Effector memory CD4-positive, alpha-beta T cell (primary cell): ENCODE measurements around the gene C10orf120.

Experiments
- DNase-seq, 3 donors: peaks; one replicate each; pipeline ENCODE4 v3.0.0-alpha.2; 2020
- H3K27ac ChIP-seq: 2 replicates; pipeline ENCODE4 v1.7.0; 2013; ENCODE audit warnings: mild to moderate bottlenecking, low read length, moderate library complexity; ENCODE audit not compliant: insufficient read depth, poor library complexity, severe bottlenecking
- H3K27me3 ChIP-seq: replicated peaks from 2 replicates; pipeline ENCODE4 v1.7.0; 2013; ENCODE audit warnings: mild to moderate bottlenecking, low read length; ENCODE audit not compliant: insufficient read depth, control insufficient read depth, poor library complexity, severe bottlenecking
- H3K36me3 ChIP-seq: 2 replicates; pipeline ENCODE4 v1.7.0; 2013; ENCODE audit warnings: mild to moderate bottlenecking, low read length, moderate library complexity; ENCODE audit not compliant: control insufficient read depth, insufficient read depth
- H3K4me1 ChIP-seq: 2 replicates; pipeline ENCODE4 v1.7.0; 2013; ENCODE audit warnings: low read length, mild to moderate bottlenecking; ENCODE audit not compliant: control insufficient read depth, insufficient read depth, poor library complexity, severe bottlenecking
- H3K4me3 ChIP-seq: 2 replicates; pipeline ENCODE4 v1.7.0; 2013; ENCODE audit warnings: low read length, low read depth, mild to moderate bottlenecking; ENCODE audit not compliant: insufficient read depth, poor library complexity, severe bottlenecking
- H3K9me3 ChIP-seq: 2 replicates; pipeline ENCODE4 v1.7.0; 2013; ENCODE audit warnings: mild to moderate bottlenecking, low read length, moderate library complexity; ENCODE audit not compliant: control insufficient read depth
- total RNA-seq, 3 donors: gene quantifications; one replicate each; lab custom pipeline; 2026; lab: John Stamatoyannopoulos, UW

The C10orf120 gene
- 0 reads per million in 3 donors for total RNA-seq

DNA sequence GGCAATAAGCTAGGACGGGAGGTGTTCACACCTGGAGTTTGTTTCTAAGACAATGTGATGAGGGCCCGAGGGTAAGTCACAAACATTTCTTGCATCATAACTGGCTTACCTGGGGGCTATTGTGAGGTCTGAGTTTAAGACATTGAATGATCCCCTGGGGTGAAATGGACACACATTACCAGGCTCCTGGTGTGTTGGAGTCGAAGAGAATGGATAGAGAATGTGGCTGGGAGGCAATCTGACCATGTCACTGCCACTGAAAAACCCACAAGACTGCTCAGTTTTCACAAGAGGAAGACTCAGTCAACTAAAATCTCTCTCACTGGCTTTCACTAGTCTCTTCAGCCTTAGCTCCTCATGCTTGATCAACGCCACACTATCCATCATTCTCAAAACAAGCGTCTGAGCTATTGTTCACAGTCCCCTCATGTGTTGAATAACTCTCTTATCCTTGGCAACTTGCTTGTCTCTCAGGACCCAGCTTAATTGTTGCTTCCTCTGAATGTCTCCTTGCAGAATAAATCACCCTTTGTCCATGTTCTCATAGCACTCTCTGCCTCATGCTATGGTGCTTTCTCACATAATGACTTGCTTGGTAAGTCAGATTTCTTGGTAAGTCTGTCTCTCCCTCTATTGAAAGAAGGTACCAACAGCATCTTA, at the start of gene C10orf120:
C10orf120 (minus strand) TSS at position 51 of the 660 bp plus-strand sequence. CDS start 56 bp downstream, outside the sequence.
- no peak for DNase-seq
- no peaks in the 10 kb centered on the region for H3K4me1 ChIP-seq
- H3K27ac ChIP-seq, result no peak within 1 kb of the TSS
- no peaks in the 10 kb centered on the region for H3K36me3 ChIP-seq
- no peaks in the 10 kb centered on the region for H3K9me3 ChIP-seq
- no peak within 1 kb of the TSS for H3K4me3 ChIP-seq
- no peaks in the 10 kb centered on the region for H3K27me3 ChIP-seq

DNA sequence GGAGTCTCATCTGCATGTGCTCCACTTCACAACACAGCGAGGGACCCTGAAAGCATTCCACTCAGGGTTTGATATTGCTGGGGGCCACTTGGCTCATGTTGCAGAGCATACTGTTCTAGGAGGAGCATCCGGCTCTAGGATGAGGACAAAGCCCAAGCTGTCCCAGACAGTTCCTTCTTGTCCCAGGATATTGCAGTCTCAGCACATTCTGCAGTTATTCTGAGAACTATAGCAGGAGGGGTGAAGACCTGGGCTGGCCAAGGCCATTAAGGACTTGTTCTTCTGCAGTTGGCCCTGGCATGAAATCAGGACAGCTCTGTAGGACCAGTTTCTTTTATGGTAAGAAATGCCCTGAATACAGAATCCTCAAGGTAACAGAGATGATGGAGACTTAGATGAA, 48.9 kb upstream of the C10orf120 start:
- no peaks in the 10 kb centered on the region for H3K4me1 ChIP-seq
- DNase-seq, result no peak
- H3K4me3 ChIP-seq, result no peak overlapping the region
- no peak overlapping the region for H3K27ac ChIP-seq
- no peaks in the 10 kb centered on the region for H3K9me3 ChIP-seq
- no peaks in the 10 kb centered on the region for H3K27me3 ChIP-seq
- H3K36me3 ChIP-seq, result no peaks in the 10 kb centered on the region

DNA sequence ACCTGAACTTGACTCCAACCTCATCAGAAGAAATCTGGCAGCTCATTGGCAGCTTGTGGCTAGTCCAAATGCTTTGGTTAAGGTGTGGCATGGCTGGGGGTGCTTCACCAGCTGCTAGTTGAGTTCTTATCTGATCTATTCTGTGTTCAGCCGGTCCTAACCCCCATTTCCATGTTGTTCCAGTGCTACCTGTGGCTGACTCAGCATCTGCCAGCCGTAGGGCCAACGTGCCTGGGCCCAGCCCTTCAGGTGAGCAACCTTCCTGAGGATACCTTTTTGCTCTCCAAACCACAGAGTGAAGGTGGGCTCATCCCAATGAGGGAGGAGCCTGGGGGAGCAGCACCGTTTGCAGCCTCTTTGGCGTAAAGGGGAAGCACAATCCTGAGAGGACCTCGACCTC, 46.8 kb upstream of the C10orf120 start:
- no peak for DNase-seq
- Histone ChIP-seq H3K27me3 (no peaks in the 10 kb centered on the region), H3K9me3 (no peaks in the 10 kb centered on the region), H3K4me1 (no peaks in the 10 kb centered on the region), H3K36me3 (no peaks in the 10 kb centered on the region), H3K4me3 (no peak overlapping the region), H3K27ac (no peak overlapping the region)

DNA sequence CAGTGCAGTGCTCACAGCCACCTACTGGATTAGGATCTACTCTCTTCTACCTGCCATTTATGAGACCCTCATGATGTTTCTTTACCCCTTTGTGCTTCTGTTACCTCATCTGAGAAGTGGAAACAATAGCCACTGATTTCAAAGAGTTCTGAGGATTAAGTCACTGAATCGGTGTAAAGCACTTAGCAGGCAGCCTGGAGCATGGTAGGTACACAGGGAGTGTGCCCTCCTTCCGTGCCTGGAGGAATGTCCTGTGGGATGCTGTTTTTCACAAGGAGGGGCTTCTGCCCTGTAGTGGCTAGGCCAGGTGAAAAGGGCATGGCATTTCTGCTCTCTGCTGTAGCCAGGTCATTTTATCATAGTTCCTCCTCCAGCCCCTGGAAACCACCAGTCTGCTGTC, 44.6 kb upstream of the C10orf120 start:
- no peak for DNase-seq
- H3K4me1 ChIP-seq, result no peaks in the 10 kb centered on the region
- H3K27ac ChIP-seq, result no peak overlapping the region
- H3K9me3 ChIP-seq, result no peaks in the 10 kb centered on the region
- no peak overlapping the region for H3K4me3 ChIP-seq
- H3K36me3 ChIP-seq, result no peaks in the 10 kb centered on the region
- no peaks in the 10 kb centered on the region for H3K27me3 ChIP-seq

DNA sequence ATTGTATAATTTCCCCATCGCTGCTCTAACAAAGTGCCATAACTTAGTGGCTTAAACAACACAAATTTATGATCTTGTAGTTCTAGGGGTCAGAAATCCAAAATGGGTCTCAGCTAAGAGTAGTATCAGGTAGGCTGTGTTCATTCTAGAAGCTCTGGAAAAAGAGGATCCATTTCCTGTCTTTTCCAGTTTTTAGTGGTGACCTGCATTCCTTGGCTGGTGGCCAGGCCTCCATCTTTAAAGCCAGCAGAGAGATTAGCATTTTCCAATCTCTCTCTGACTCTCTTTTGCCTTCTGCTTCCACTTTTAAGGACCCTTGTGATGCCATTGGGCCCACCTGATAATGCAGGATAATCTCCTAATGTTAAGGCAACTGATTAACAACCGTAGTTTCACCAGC, 41.0 kb upstream of the C10orf120 start:
- Histone ChIP-seq H3K27me3 (no peaks in the 10 kb centered on the region), H3K4me1 (no peaks in the 10 kb centered on the region), H3K27ac (no peak overlapping the region), H3K36me3 (no peaks in the 10 kb centered on the region), H3K9me3 (no peaks in the 10 kb centered on the region), H3K4me3 (no peak overlapping the region)
- no peak for DNase-seq

DNA sequence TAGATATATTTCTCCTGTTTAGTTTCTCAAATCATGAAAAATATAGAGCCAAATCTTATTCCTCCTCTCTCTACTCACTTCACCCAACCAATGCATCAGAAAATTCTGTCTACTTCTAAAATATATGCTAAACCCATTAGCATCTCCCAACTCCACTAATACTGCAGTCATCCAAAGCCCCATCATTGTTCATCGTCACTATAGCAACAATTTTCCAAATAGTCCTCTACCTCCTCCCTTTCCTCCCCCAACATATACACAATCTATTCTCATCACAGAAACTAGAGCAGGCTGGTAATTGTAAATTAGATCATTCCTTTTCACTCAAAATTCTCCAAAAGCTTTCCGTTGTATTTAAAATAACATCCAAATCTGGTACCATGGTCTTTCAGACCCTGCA, 38.4 kb upstream of the C10orf120 start:
- no peaks in the 10 kb centered on the region for H3K9me3 ChIP-seq
- no peak overlapping the region for H3K4me3 ChIP-seq
- H3K27me3 ChIP-seq, result no peaks in the 10 kb centered on the region
- DNase-seq, result no peak
- H3K4me1 ChIP-seq, result no peaks in the 10 kb centered on the region
- no peak overlapping the region for H3K27ac ChIP-seq
- H3K36me3 ChIP-seq, result no peaks in the 10 kb centered on the region

DNA sequence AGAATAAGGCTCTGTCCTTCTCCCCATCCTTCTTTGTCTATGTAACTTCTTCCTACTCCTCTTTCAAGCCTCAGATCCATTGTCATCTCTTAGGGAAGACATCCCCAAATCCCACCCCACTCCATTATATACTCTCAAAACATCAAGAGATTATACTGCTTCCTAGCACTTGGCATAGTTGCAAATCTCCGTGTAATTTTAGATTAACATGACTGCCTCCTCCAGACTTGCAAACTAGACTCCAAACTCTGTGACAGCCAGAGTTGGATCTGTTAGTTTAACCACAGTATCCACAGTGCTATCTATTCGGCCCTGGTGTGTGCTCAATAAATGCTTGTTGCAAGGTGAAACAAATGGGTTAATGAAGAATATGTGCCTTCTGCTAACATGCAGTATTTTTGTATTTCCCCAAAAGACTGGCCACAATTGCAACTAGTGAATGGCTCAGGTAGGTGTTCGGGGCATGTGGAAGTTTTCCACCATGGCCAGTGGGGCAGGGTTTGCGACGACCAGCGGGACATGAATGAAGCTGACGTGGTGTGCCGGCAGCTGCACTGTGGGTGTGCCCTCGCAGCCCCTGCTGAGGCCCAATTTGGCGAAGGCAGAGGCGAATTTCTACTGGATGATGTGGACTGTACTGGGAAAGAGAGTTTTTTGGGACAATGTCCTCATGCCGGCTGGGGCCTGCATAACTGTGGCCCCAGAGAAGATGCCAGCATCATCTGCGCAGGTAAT, 34.5 kb upstream of the C10orf120 start:
- DNase-seq, result no peak
- H3K27ac ChIP-seq, result no peak overlapping the region
- no peaks in the 10 kb centered on the region for H3K4me1 ChIP-seq
- H3K4me3 ChIP-seq, result no peak overlapping the region
- H3K27me3 ChIP-seq, result peaks cover 4% of the 10 kb centered on the region
- no peaks in the 10 kb centered on the region for H3K36me3 ChIP-seq
- no peaks in the 10 kb centered on the region for H3K9me3 ChIP-seq

DNA sequence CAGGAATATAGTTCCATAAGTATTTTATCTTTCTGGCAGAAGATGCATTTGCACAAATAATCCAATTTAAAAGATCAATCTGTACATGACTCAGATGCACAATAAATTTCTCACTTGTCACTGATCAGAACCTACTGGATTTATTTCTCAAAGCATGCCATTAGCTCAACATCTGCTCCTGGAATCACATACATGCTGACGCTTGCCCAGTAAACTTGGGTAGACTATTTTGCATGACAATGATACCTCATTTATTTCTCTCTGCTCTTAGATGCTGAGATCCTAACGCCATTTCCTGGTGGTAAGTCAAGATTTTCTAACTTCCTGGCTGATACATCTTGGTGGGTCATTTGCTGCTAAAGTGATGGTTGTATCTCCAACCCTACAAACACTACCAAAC, 33.8 kb upstream of the C10orf120 start:
- no peaks in the 10 kb centered on the region for H3K9me3 ChIP-seq
- H3K27me3 ChIP-seq, result peaks cover 4% of the 10 kb centered on the region
- no peak for DNase-seq
- no peak overlapping the region for H3K4me3 ChIP-seq
- H3K4me1 ChIP-seq, result no peaks in the 10 kb centered on the region
- no peaks in the 10 kb centered on the region for H3K36me3 ChIP-seq
- H3K27ac ChIP-seq, result no peak overlapping the region

DNA sequence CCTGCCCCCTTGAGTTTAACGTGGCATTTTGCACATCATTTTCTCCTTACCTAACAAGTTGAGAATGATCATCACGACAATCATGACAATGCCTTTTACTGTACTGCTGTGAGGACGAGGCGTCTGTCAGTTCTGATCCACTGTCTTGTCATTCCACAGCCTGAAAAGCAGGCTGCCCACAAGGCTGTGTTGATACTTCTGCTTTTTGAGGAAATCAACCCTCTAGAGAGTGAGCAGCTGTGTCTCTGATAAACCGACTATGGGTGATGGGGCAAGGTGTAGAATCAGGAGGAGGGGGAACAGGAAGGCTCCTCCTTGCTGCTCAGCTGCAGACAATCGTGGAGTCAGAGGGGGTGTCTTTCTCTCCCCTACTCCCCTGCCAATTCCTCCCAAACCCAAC, 30.6 kb upstream of the C10orf120 start:
- no peak for DNase-seq

DNA sequence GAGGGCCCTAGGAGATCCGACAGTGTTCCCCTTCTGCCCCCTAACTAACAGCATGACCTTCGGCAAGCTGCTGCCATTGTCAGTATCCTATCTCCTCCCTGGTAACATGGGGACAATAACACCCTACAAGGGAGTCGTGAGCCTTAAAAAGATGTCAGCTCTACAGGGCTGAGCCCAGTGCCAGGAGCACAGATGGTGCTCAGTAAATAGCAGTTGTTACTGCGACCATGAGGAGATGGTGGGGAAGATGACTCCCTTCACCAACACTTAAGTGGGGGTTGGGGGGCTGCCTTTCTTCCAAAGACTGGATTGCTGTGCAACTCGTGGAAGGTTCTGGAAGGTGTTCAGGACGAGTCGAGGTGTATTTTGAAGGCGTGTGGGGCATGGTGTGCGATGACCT, 29.5 kb upstream of the C10orf120 start:
- H3K36me3 ChIP-seq, result no peaks in the 10 kb centered on the region
- H3K27me3 ChIP-seq, result peaks cover 4% of the 10 kb centered on the region
- no peak for DNase-seq
- H3K9me3 ChIP-seq, result no peaks in the 10 kb centered on the region
- no peaks in the 10 kb centered on the region for H3K4me1 ChIP-seq
- no peak overlapping the region for H3K27ac ChIP-seq
- H3K4me3 ChIP-seq, result no peak overlapping the region

More for the DNA sequence above, 30.6 kb upstream of the C10orf120 start:
- Histone ChIP-seq H3K27ac (no peak overlapping the region), H3K4me1 (no peaks in the 10 kb centered on the region), H3K9me3 (no peaks in the 10 kb centered on the region), H3K27me3 (peaks cover 4% of the 10 kb centered on the region), H3K4me3 (no peak overlapping the region), H3K36me3 (no peaks in the 10 kb centered on the region)
